ENCODE measurements around the gene RPS19. TPM values are rescaled to one million over a fixed set of nuclear protein-coding genes. Genes with fewer than 3 reads are reported as not detected.

Gene RPS19
- total RNA-seq, 4 donors from 2014 or later: 595 to 1,336 (median 1,016) TPM

GRCh38 chr19:41897181-41897580, 37.1 kb downstream of the RPS19 start:
- TF ChIP-seq EP300 (IDR thresholded peaks at IDR 0.05; ENCODE audit: low read depth) (no peak), POLR2AphosphoS5 (IDR thresholded peaks at IDR 0.05) (no peak), POLR2A (IDR thresholded peaks at IDR 0.05) (no peak), CTCF (IDR thresholded peaks at IDR 0.05) (no peak)
- H3K9me3 ChIP-seq: no peaks in the 10 kb centered on the region
- WGBS, 2 donors (ENCODE audit: low coverage in 1 of 2): 85% methylated on average over 3 of the region's 3 CpGs; no CpG with 5 or more reads in 1 of the 2 donors
- no peak for DNase-seq
- in situ Hi-C loops (cut with MboI; ENCODE audit: low pct_ligation_motif_present in 1 of 4, low pct_unique_long_range_greater_than_20kb in 1 of 4, low sequenced_read_pairs in 3 of 4) (no loop called here), intact Hi-C loops (cut with DNase I; ENCODE audit: low total_unique reads) (no loop called here)
- no peaks in the 10 kb centered on the region for H3K4me1 ChIP-seq
- no peak overlapping the region for H3K27ac ChIP-seq
- no peaks in the 10 kb centered on the region for H3K27me3 ChIP-seq
- peaks cover 0 to 57% (median 20%) of the 10 kb centered on the region in 4 donors for H3K36me3 ChIP-seq
- no peak overlapping the region for H3K4me3 ChIP-seq

DNA sequence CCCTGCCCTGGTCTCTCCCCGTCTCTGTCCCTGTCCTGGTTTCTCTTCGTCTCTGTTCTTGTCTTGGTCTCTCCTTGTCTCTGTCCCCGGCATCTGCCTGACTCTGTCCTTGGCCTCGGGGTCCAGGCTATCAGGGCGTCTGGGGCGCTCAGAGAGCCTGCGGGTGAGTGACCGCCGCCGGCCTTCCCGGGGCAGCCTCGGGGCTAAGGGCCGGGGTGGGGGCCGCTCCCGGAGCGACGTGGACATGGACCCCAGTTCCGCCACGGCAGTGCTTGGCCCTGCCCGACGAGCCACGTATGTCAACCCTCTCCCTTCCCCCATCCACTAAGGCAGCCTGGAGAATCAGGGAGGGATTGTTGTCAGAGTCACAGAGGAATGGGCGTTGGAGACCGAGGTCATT, 37.8 kb downstream of the RPS19 start:
- no peak overlapping the region for H3K4me3 ChIP-seq
- no peaks in the 10 kb centered on the region for H3K9me3 ChIP-seq
- peaks cover 0 to 63% (median 23%) of the 10 kb centered on the region in 4 donors for H3K36me3 ChIP-seq
- H3K27ac ChIP-seq: no peak overlapping the region
- TF ChIP-seq POLR2A (IDR thresholded peaks at IDR 0.05) (no peak), CTCF (IDR thresholded peaks at IDR 0.05) (no peak), EP300 (IDR thresholded peaks at IDR 0.05; ENCODE audit: low read depth) (no peak), POLR2AphosphoS5 (IDR thresholded peaks at IDR 0.05) (no peak)
- no peak for DNase-seq
- H3K4me1 ChIP-seq: no peaks in the 10 kb centered on the region
- in situ Hi-C loops (cut with MboI; ENCODE audit: low pct_ligation_motif_present in 1 of 4, low pct_unique_long_range_greater_than_20kb in 1 of 4, low sequenced_read_pairs in 3 of 4): no loop called here
- no peaks in the 10 kb centered on the region for H3K27me3 ChIP-seq
- 92 to 100% methylated on average over 1 to 22 of the region's 24 CpGs for WGBS, 2 donors (ENCODE audit: low coverage in 1 of 2)
- intact Hi-C loops (cut with DNase I; ENCODE audit: low total_unique reads): no loop called here

DNA sequence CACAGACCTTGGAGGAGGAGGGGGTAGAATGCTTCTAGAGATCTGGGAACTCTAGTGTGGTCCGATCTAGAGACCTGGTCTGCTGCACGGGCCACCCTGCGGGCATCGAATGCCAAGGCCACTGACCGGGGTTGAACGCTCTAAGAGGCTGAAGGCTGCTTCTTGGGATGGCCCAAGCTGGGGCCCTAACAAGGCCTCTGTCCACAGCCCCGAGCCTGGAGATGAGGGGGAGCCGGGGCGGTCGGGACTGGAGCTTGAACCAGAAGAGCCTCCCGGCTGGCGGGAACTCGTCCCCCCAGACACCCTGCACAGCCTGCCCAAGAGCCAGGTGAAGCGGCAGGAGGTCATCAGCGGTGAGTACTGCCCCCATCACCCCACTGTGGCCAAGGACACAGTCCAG, 38.2 kb downstream of the RPS19 start:
- peaks cover 0 to under 1% (median 0%) of the 10 kb centered on the region in 4 donors for H3K4me1 ChIP-seq
- intact Hi-C loops (cut with DNase I; ENCODE audit: low total_unique reads): no loop called here
- H3K9me3 ChIP-seq: no peaks in the 10 kb centered on the region
- WGBS, 2 donors (ENCODE audit: low coverage in 1 of 2): 92% methylated on average over 15 of the region's 15 CpGs; no CpG with 5 or more reads in 1 of the 2 donors
- TF ChIP-seq CTCF (IDR thresholded peaks at IDR 0.05): no peak
- TF ChIP-seq POLR2AphosphoS5 (IDR thresholded peaks at IDR 0.05): no peak
- TF ChIP-seq POLR2A (IDR thresholded peaks at IDR 0.05): no peak
- no peak for TF ChIP-seq EP300 (IDR thresholded peaks at IDR 0.05; ENCODE audit: low read depth)
- no peaks in the 10 kb centered on the region for H3K27me3 ChIP-seq
- H3K36me3 ChIP-seq: peaks cover 0 to 68% (median 25%) of the 10 kb centered on the region in 4 donors
- no peak for DNase-seq
- H3K4me3 ChIP-seq: no peak overlapping the region
- in situ Hi-C loops (cut with MboI; ENCODE audit: low pct_ligation_motif_present in 1 of 4, low pct_unique_long_range_greater_than_20kb in 1 of 4, low sequenced_read_pairs in 3 of 4): no loop called here
- no peak overlapping the region for H3K27ac ChIP-seq

DNA sequence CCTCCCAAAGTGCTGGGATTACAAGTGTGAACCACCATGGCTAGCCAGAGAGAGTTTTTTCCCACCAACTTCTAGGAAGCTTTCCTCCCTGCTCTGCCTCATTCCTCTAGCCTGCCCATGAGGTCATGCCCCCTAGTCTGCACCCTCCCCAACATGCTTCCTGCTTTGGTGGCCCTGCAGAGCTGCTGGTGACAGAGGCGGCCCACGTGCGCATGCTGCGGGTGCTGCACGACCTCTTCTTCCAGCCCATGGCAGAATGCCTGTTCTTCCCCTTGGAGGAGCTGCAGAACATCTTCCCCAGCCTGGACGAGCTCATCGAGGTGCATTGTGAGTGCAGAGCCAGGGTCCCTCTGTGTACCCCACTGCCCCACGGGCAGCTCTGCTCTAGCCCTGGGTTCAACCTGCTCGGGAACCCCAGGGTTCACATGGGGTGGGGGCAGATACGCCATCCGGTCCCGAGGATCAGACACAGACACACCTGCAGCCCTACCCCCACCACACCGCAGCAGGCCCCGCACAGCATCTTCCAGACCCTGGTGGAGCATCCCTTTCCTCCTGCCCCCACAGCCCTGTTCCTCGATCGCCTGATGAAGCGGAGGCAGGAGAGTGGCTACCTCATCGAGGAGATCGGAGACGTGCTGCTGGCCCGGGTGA, 41.8 kb downstream of the RPS19 start:
- in situ Hi-C loops (cut with MboI; ENCODE audit: low pct_ligation_motif_present in 1 of 4, low pct_unique_long_range_greater_than_20kb in 1 of 4, low sequenced_read_pairs in 3 of 4) (no loop called here), intact Hi-C loops (cut with DNase I; ENCODE audit: low total_unique reads) (no loop called here)
- Histone ChIP-seq H3K36me3 (peaks cover 0 to 67% (median 27%) of the 10 kb centered on the region in 4 donors), H3K4me1 (peaks cover 0 to 21% (median 16%) of the 10 kb centered on the region in 4 donors), H3K27me3 (no peaks in the 10 kb centered on the region), H3K27ac (no peak overlapping the region), H3K9me3 (no peaks in the 10 kb centered on the region), H3K4me3 (no peak overlapping the region)
- 95% methylated on average over 21 of the region's 21 CpGs; no CpG with 5 or more reads in 1 of the 2 donors for WGBS, 2 donors (ENCODE audit: low coverage in 1 of 2)
- no peak for DNase-seq
- TF ChIP-seq POLR2AphosphoS5 (IDR thresholded peaks at IDR 0.05) (no peak), EP300 (IDR thresholded peaks at IDR 0.05; ENCODE audit: low read depth) (no peak), CTCF (IDR thresholded peaks at IDR 0.05) (no peak), POLR2A (IDR thresholded peaks at IDR 0.05) (no peak)
